NCI-H82 treated with DMSO at 0.1 percent for 48 hours (cell line): ENCODE measurements around the gene EXT2.

Source experiments
- DNase-seq: peaks from one replicate; lab custom pipeline; 2025; ENCODE audit not compliant: unreplicated experiment; lab: John Stamatoyannopoulos, UW

The EXT2 gene

GRCh38 chr11:44198146-44198724 is 102.8 kb downstream of the EXT2 start:
- DNase-seq: peak; percentile 14

- no peak for DNase-seq
These were observed 103.8 kb downstream of the EXT2 start for GRCh38 chr11:44199298-44199697.

- no peak for DNase-seq
These were observed 104.3 kb downstream of the EXT2 start for GRCh38 chr11:44199816-44200215.

GRCh38 chr11:44203270-44204043 is 108.0 kb downstream of the EXT2 start:
- DNase-seq: no peak

- DNase-seq: no peak
These were observed 109.9 kb downstream of the EXT2 start for GRCh38 chr11:44205352-44205751.

- no peak for DNase-seq
These were observed 110.4 kb downstream of the EXT2 start for GRCh38 chr11:44205836-44206235.

- no peak for DNase-seq
These were observed 111.8 kb downstream of the EXT2 start for GRCh38 chr11:44207292-44207691.

- no peak for DNase-seq
These were observed 113.6 kb downstream of the EXT2 start for GRCh38 chr11:44208976-44209603.

- DNase-seq: no peak
These were observed 116.7 kb downstream of the EXT2 start for GRCh38 chr11:44212128-44212527.

- no peak for DNase-seq
These were observed 117.7 kb downstream of the EXT2 start for GRCh38 chr11:44213148-44213547.

GRCh38 chr11:44217432-44217831 is 122.0 kb downstream of the EXT2 start:
- DNase-seq: no peak

GRCh38 chr11:44219830-44220796 is 124.6 kb downstream of the EXT2 start:
- no peak for DNase-seq

- no peak for DNase-seq
These were observed 126.0 kb downstream of the EXT2 start for GRCh38 chr11:44221456-44221855.

- DNase-seq: no peak
These were observed 126.5 kb downstream of the EXT2 start for GRCh38 chr11:44221992-44222391.

- DNase-seq: no peak
These were observed 127.8 kb downstream of the EXT2 start for GRCh38 chr11:44223238-44223637.

- DNase-seq: no peak
These were observed 129.5 kb downstream of the EXT2 start for GRCh38 chr11:44224867-44225501.

GRCh38 chr11:44226490-44226889 is 131.0 kb downstream of the EXT2 start:
- DNase-seq: no peak

- no peak for DNase-seq
These were observed 131.5 kb downstream of the EXT2 start for GRCh38 chr11:44226945-44227344.

GRCh38 chr11:44228379-44228778 is 132.9 kb downstream of the EXT2 start:
- no peak for DNase-seq

GRCh38 chr11:44229098-44229497 is 133.6 kb downstream of the EXT2 start:
- no peak for DNase-seq

GRCh38 chr11:44229624-44230023 is 134.1 kb downstream of the EXT2 start:
- DNase-seq: no peak
